HFF-Myc (cell line): ENCODE results near the gene CPA4.
"Not testable (repeated sequence)": the region's sequence is repeated elsewhere in the genome, so short reads cannot be mapped to it uniquely, and the experiment has no call there.

Experiments used
- DNase-seq: peaks from one replicate; pipeline ENCODE4 v3.0.0-alpha.2; 2011; ENCODE audit warnings: low read depth; ENCODE audit errors: extremely low read depth
- H3K4me3 ChIP-seq: replicated peaks from 2 replicates; pipeline ENCODE4 v1.5.1; 2011; ENCODE audit warnings: low read depth, mild to moderate bottlenecking, control low read depth, low read length
- CTCF ChIP-seq: IDR thresholded peaks from 2 replicates; pipeline ENCODE4 v1.5.1; 2012; ENCODE audit warnings: mild to moderate bottlenecking, low read depth, low read length, control low read depth; ENCODE audit errors: missing control alignments

CPA4 gene

DNA sequence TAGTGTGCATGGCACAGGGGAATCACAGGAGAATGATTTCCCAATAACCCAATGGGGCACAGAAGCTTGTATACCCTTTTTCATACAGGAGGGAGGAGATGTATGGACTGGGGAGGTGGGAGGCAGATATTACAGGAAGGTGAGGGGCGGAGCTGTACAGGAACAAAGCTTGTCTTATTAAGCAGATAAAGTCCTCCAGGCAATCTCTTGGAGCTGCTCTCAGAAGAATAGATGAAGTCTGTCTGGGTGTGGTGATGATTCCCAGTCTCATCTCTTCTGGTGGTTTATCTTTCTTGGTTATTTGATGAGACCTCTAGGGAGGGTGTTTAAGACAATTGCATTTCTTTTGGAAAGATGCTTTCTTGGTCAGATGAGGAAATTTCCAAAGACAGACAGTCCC lies 26.6 kb downstream of the CPA4 start:
- no peak overlapping the region for H3K4me3 ChIP-seq
- no peak for TF ChIP-seq CTCF
- DNase-seq = no peak

- not testable (repeated sequence) for H3K4me3 ChIP-seq, DNase-seq
Measured at GRCh38 chr7:130321542-130322229, 28.7 kb downstream of the CPA4 start.

GRCh38 chr7:130322615-130323014 lies 29.7 kb downstream of the CPA4 start:
- no peak for TF ChIP-seq CTCF
- no peak for DNase-seq
- no peak overlapping the region for H3K4me3 ChIP-seq

GRCh38 chr7:130324306-130324943 lies 31.5 kb downstream of the CPA4 start:
- no peak for TF ChIP-seq CTCF
- H3K4me3 ChIP-seq = no peak overlapping the region
- DNase-seq = no peak

DNA sequence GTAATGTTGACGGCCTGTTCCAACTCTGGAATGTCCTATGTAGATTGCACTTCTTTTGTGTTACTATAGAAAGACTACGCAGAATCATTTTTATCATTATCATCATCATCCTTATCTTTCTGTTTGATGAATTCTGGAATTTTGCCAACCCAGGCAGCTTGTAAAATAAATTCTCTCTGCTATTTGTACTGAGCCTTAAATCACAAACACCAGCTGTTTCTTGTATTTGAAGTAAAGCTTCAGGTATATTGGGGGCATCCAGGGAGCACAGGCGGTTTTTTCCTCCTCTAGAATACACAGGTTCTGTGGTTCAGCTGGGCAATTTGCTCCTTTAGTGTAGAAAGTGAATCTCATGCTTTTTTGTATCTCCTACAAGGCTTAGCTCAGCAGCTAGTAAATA lies 36.7 kb downstream of the CPA4 start:
- no peak for TF ChIP-seq CTCF
- H3K4me3 ChIP-seq = no peak overlapping the region
- DNase-seq = no peak

DNA sequence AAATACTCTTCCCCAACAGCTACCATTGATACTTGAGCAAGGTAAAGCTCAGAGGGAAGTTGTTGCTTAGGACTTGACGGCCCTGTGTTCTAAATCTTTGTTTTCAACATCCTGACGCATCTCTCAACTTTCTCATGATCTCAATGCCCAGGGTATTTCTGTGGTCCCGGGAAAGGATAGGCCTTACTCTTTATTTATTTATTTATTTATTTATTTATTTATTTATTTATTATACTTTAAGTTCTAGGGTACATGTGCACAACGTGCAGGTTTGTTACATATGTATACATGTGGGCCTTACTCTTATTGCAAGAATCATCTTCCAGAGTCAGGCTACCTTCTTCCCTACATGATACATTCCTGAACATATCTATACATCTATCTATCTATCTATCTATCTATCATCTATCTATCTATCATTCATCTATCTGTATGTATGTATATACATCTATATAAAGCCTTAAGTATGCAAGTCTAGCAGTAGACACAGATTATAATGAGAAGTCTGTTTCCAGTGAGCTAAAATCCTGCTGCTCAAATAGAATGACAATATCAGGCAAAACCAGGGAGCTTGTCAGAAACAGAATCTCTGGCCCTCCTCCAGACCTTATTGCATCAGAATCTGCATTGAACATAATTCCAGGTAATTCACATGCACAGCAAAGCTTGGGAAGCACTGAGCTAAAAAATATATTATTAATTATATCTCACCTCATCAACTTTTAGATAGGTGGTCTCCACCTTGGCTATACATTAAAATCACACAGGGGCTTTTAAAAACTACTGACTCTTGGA lies 39.5 kb downstream of the CPA4 start:
- no peak for DNase-seq
- no peak overlapping the region for H3K4me3 ChIP-seq
- no peak for TF ChIP-seq CTCF

- no peak for DNase-seq
- no peak overlapping the region for H3K4me3 ChIP-seq
- no peak for TF ChIP-seq CTCF
Measured at GRCh38 chr7:130333832-130334231, 40.9 kb downstream of the CPA4 start.
